ENCODE data around the gene TMEM184A.

TMEM184A gene

GRCh38 chr7:1498370-1499305 lies 57.4 kb downstream of the TMEM184A start:
- no peak for DNase-seq

GRCh38 chr7:1497293-1497927 lies 58.6 kb downstream of the TMEM184A start:
- DNase-seq = no peak

DNA sequence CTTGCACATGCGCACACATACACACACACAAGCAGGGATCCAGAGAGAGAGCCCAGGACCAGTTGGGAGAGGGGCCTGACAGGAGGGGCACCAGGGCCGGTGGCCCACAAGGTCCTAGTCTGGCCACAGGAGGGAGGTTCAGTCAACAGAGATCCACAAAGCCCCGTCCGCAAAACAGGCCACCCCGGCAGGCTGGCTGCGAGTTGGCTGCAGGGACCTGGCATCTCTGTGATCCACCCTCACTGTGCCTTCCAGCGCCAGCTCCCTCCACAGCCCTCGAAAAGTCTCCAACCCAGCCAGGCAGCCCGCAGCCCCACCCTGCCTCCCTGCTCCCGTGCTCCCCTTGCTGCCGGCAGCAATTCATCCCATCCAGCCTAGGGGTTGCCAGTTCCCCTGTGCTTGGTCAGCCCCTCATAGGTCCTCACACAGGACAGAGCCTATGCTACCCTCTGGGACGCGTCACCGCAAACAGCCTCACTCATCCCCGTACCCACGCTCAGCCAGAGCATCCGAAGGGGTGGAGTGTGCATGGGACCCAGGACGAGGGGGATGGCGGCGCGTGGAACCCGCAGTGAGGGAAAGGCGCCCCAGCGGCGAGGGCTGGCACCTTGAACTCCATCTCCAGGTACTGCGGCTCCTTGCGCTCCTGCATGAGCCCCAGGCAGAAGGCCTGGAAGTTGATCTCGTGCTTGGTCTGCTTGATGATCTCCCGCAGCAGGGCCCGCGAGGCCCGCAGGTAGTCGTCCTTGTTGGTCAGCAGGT lies 59.3 kb downstream of the TMEM184A start:
- no peak for DNase-seq

- DNase-seq = no peak
These were observed 60.3 kb downstream of the TMEM184A start for GRCh38 chr7:1495564-1496242.

GRCh38 chr7:1494866-1495563 lies 61.0 kb downstream of the TMEM184A start:
- no peak for DNase-seq

GRCh38 chr7:1494447-1494846 lies 61.6 kb downstream of the TMEM184A start:
- no peak for DNase-seq

GRCh38 chr7:1493571-1493970 lies 62.4 kb downstream of the TMEM184A start:
- DNase-seq = no peak

- no peak for DNase-seq
These were observed 62.9 kb downstream of the TMEM184A start for GRCh38 chr7:1493129-1493528.

DNA sequence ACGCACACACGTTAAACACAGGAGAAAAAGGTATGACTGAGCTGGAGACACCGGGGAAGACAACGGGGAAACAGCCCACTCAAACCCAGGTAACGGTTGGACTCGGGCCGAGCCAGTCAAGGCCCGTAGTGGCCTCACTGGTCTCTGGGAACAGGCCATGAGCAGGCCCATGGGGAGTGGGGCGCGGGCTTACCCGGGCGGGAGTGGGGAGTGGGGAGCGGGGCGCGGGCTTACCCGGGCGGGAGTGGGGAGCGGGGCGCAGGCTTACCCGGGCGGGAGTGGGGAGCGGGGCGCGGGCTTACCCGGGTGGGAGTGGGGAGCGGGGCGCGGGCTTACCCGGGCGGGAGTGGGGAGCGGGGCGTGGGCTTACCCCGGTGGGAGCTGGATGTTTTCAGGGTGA lies 63.4 kb downstream of the TMEM184A start:
- no peak for DNase-seq

Data from NCI-H146 (cell line).